ENCODE data around the gene HACL1. TPM values are rescaled to one million over a fixed set of nuclear protein-coding genes. Genes with fewer than 3 reads are reported as not detected.

The HACL1 gene
- 19.5 TPM for total RNA-seq

- DNase-seq = no peak
These were observed at the start of gene HACL1, which contains the start of gene BTD for GRCh38 chr3:15601399-15602145. Gene HACL1, minus strand, starts transcription at chr3:15601569. Its CDS starts 106 bp downstream, at chr3:15601463. Gene BTD, plus strand, starts transcription at chr3:15601745. Its CDS starts 33,695 bp downstream, at chr3:15635440.

GRCh38 chr3:15649858-15650257, 48.5 kb upstream of the HACL1 start:
- no peak for DNase-seq

GRCh38 chr3:15649341-15649740, 48.0 kb upstream of the HACL1 start:
- no peak for DNase-seq

GRCh38 chr3:15647611-15648167, 46.3 kb upstream of the HACL1 start:
- DNase-seq = peak; percentile 12

GRCh38 chr3:15646851-15647511, 45.6 kb upstream of the HACL1 start:
- peak; percentile 37 for DNase-seq

- DNase-seq = no peak
These were observed 44.6 kb upstream of the HACL1 start for GRCh38 chr3:15645740-15646501.

- no peak for DNase-seq
These were observed 43.9 kb upstream of the HACL1 start for GRCh38 chr3:15645246-15645645.

- no peak for DNase-seq
These were observed 37.5 kb upstream of the HACL1 start for GRCh38 chr3:15638891-15639262.

GRCh38 chr3:15638193-15638890, 37.0 kb upstream of the HACL1 start:
- no peak for DNase-seq

GRCh38 chr3:15637131-15637951, 36.0 kb upstream of the HACL1 start:
- no peak for DNase-seq

GRCh38 chr3:15636028-15636709, 34.8 kb upstream of the HACL1 start:
- DNase-seq = peak; percentile 38

- peak; percentile 83 for DNase-seq
These were observed 33.8 kb upstream of the HACL1 start for GRCh38 chr3:15635121-15635661.

- DNase-seq = no peak
These were observed 33.3 kb upstream of the HACL1 start for GRCh38 chr3:15634671-15635070.

GRCh38 chr3:15633766-15634598, 32.6 kb upstream of the HACL1 start:
- no peak for DNase-seq

- DNase-seq = no peak
These were observed 31.8 kb upstream of the HACL1 start for GRCh38 chr3:15633159-15633558.

GRCh38 chr3:15632212-15632580, 30.8 kb upstream of the HACL1 start:
- no peak for DNase-seq

- DNase-seq = no peak
These were observed 30.2 kb upstream of the HACL1 start for GRCh38 chr3:15631426-15632211.

GRCh38 chr3:15630646-15631350, 29.4 kb upstream of the HACL1 start:
- DNase-seq = peak; percentile 80

Measured in skin of body (tissue), 2 donors.